HL-60 (cell line): ENCODE results near the gene CHM.
"Not testable (repeated sequence)": the region's sequence is repeated elsewhere in the genome, so short reads cannot be mapped to it uniquely, and the experiment has no call there.

Experiments
- DNase-seq, 2 experiments: peaks; one replicate each; pipeline ENCODE4 v3.0.0-alpha.2; 2010 to 2020; ENCODE audit warnings: low read depth in 1 of 2, low spot score in 1 of 2
- H3K27ac ChIP-seq: fragments of 250-450 bp; sonication (Bioruptor Pico); replicated peaks from 2 replicates; pipeline ENCODE4 v1.5.1; 2020; ENCODE audit warnings: mild to moderate bottlenecking, moderate library complexity
- H3K27me3 ChIP-seq: fragments of 250-450 bp; sonication (Bioruptor Pico); 2 replicates; pipeline ENCODE4 v1.5.1; 2021; ENCODE audit warnings: mild to moderate bottlenecking, moderate library complexity; ENCODE audit not compliant: insufficient read depth, poor library complexity, severe bottlenecking
- H3K4me3 ChIP-seq: replicated peaks from 2 replicates; pipeline ENCODE4 v1.5.1; 2011; ENCODE audit warnings: mild to moderate bottlenecking, control low read depth, low read length; ENCODE audit not compliant: insufficient read depth
- CTCF ChIP-seq: IDR thresholded peaks from one replicate; pipeline ENCODE4 v1.5.1; 2011; ENCODE audit warnings: low read length, control low read depth, inconsistent platforms; ENCODE audit not compliant: insufficient read depth
- GABPA ChIP-seq: IDR thresholded peaks from 2 replicates; pipeline ENCODE4 v1.6.1; 2012; ENCODE audit warnings: low read depth
- POLR2AphosphoS5 ChIP-seq: IDR thresholded peaks from 2 replicates; pipeline ENCODE4 v1.6.1; 2012; ENCODE audit warnings: low read depth
- REST ChIP-seq: IDR thresholded peaks from 2 replicates; pipeline ENCODE4 v1.6.1; 2012; ENCODE audit warnings: low read depth; ENCODE audit not compliant: insufficient replicate concordance
- SPI1 ChIP-seq: IDR thresholded peaks from 2 replicates; pipeline ENCODE4 v1.6.1; 2012; ENCODE audit warnings: low read depth, mild to moderate bottlenecking, borderline replicate concordance

CHM gene

GRCh38 chrX:85963736-85964135 lies 83.6 kb downstream of the CHM start:
- Histone ChIP-seq H3K27me3 (no peaks in the 10 kb centered on the region), H3K4me3 (no peak overlapping the region), H3K27ac (no peak overlapping the region)
- TF ChIP-seq REST (no peak), POLR2AphosphoS5 (no peak), SPI1 (no peak), CTCF (no peak), GABPA (no peak)
- DNase-seq, result no peak

- no peak for DNase-seq
- Histone ChIP-seq H3K4me3 (no peak overlapping the region), H3K27ac (no peak overlapping the region), H3K27me3 (no peaks in the 10 kb centered on the region)
- TF ChIP-seq REST (no peak), POLR2AphosphoS5 (no peak), SPI1 (no peak)
These were observed 91.8 kb downstream of the CHM start for GRCh38 chrX:85955510-85955909.

- not testable (repeated sequence) for H3K27me3 ChIP-seq, DNase-seq, H3K27ac ChIP-seq, H3K4me3 ChIP-seq
These were observed 102.6 kb downstream of the CHM start for GRCh38 chrX:85944751-85945150.

- Histone ChIP-seq H3K4me3 (no peak overlapping the region), H3K27ac (no peak overlapping the region), H3K27me3 (no peaks in the 10 kb centered on the region)
- TF ChIP-seq REST (no peak), CTCF (no peak), POLR2AphosphoS5 (no peak), GABPA (no peak), SPI1 (no peak)
- no peak for DNase-seq
These were observed 106.1 kb downstream of the CHM start for GRCh38 chrX:85941275-85941674.
